Tibial artery (tissue), 4 donors: ENCODE measurements around the gene PARP9.

ENCODE experiments used
- DNase-seq, 2 donors: peaks; one replicate each; pipeline ENCODE4 v3.0.0-alpha.2; 2019
- H3K27ac ChIP-seq, 2 donors: fragments of 200-600 bp; sonication (generic) in 1 of 2; 1 replicate in 1 of 2; 2 replicates in 1 of 2; pipeline ENCODE4 v1.5.1; 2018 to 2019; ENCODE audit warnings: mild to moderate bottlenecking in 1 of 2
- H3K27me3 ChIP-seq, 2 donors: fragments of 200-600 bp; sonication (generic) in 1 of 2; one replicate each; pipeline versions ENCODE4 v1.5.1 to v1.6.0; 2016 to 2019
- H3K36me3 ChIP-seq, 3 donors: fragments of 200-600 bp; sonication (generic) in 2 of 3; one replicate each; pipeline ENCODE4 v1.5.1; 2016 to 2019; ENCODE audit warnings: mild to moderate bottlenecking in 2 of 3
- H3K4me1 ChIP-seq, 4 donors: fragments of 200-600 bp; sonication (generic) in 2 of 4; 1 replicate in 3 of 4; 2 replicates in 1 of 4; pipeline ENCODE4 v1.5.1; 2016 to 2019
- H3K4me3 ChIP-seq, 2 donors: fragments of 200-600 bp; sonication (generic) in 1 of 2; 1 replicate in 1 of 2; 2 replicates in 1 of 2; pipeline ENCODE4 v1.5.1; 2018 to 2019; ENCODE audit warnings: mild to moderate bottlenecking in 2 of 2
- H3K9me3 ChIP-seq, 3 donors: fragments of 200-600 bp; sonication (generic) in 1 of 3; one replicate each; pipeline ENCODE4 v1.5.1; 2016 to 2019
- intact Hi-C: fragments of 100-400 bp; cut with DNase I; formaldehyde crosslinking; loops from one replicate; pipeline ENCODE4 v1.15.0; 2023; ENCODE audit warnings: low total_unique reads
- TF ChIP-seq, protein P1 (sequence below), 2 experiments: fragments of 200-600 bp in 1 of 2; fragments of 450-650 bp in 1 of 2; IDR thresholded peaks; one replicate each; pipeline ENCODE4 v1.5.1; 2017 to 2019; ENCODE audit warnings: antibody characterized with exemption in 2 of 2, mild to moderate bottlenecking in 1 of 2, moderate library complexity in 1 of 2

The PARP9 gene

GRCh38 chr3:122589297-122589696 lies 25.2 kb upstream of the PARP9 start:
- no peaks in the 10 kb centered on the region for H3K36me3 ChIP-seq
- H3K4me3 ChIP-seq: no peak overlapping the region
- no peak overlapping the region for H3K27ac ChIP-seq
- no peaks in the 10 kb centered on the region for H3K27me3 ChIP-seq
- DNase-seq: no peak
- no peaks in the 10 kb centered on the region for H3K9me3 ChIP-seq
- no peaks in the 10 kb centered on the region for H3K4me1 ChIP-seq
- TF ChIP-seq, protein P1, sequence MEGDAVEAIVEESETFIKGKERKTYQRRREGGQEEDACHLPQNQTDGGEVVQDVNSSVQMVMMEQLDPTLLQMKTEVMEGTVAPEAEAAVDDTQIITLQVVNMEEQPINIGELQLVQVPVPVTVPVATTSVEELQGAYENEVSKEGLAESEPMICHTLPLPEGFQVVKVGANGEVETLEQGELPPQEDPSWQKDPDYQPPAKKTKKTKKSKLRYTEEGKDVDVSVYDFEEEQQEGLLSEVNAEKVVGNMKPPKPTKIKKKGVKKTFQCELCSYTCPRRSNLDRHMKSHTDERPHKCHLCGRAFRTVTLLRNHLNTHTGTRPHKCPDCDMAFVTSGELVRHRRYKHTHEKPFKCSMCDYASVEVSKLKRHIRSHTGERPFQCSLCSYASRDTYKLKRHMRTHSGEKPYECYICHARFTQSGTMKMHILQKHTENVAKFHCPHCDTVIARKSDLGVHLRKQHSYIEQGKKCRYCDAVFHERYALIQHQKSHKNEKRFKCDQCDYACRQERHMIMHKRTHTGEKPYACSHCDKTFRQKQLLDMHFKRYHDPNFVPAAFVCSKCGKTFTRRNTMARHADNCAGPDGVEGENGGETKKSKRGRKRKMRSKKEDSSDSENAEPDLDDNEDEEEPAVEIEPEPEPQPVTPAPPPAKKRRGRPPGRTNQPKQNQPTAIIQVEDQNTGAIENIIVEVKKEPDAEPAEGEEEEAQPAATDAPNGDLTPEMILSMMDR (IDR thresholded peaks at IDR 0.05): no peak
- intact Hi-C loops: no loop called here

DNA sequence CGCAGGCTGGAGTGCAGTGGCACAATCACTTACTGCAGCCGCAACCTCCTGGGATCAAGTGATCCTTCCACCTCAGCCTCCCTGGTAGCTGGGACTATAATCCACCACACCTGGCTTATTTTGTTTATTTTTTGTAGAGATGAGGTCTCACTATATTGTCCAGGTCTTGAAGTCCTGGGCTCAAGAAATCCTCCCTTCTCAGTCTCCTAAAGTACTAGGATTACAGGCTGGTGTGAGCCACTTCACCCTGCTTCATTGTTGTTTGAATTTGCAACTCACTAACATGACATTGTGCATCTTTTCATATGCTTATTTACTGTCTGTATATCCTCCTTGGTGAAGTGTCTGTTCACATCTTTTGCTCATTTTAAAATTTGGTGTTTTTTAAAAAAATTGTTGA lies 23.5 kb upstream of the PARP9 start:
- Histone ChIP-seq H3K4me3 (no peak overlapping the region), H3K36me3 (no peaks in the 10 kb centered on the region), H3K27me3 (no peaks in the 10 kb centered on the region), H3K9me3 (peaks cover 0 to 12% (median 8%) of the 10 kb centered on the region in 3 donors), H3K27ac (no peak overlapping the region), H3K4me1 (no peaks in the 10 kb centered on the region)
- no peak for DNase-seq
- TF ChIP-seq, protein P1 (IDR thresholded peaks at IDR 0.05): no peak
- intact Hi-C loops: no loop called here

DNA sequence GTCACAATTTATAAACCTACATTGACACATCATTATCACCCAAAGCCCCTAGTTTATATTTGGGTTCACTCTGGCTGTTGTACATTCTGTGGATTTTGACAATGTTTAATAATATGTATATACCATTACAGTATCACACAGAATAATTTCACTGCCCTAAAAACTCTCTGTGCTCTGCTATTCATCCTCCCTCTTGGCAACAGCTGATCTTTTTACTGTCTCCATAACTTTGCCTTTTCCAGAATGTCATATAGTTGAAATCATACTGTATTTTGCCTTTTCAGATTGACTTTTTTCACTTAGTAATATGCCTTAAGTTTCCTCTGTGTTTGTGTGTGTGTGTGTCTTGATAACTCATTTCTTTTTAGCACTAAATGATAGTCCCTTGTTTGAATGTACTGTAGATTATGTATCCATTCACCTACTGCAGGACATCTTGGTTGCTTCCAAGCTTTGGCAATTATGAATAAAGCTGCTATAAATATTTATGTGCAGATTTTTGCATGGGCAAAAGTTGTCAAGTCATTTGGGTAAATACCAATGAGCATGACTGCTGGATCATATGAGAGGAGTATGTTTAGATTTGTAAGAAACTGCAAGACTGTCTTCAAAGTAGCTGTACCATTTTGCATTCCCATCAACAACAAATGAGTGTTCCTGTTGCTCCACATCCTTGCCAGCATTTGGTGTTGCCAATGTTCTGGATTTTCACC lies 22.8 kb upstream of the PARP9 start:
- peaks cover 0 to 3% (median 0%) of the 10 kb centered on the region in 3 donors for H3K36me3 ChIP-seq
- no peak for DNase-seq
- peaks cover 0 to 18% (median 10%) of the 10 kb centered on the region in 3 donors for H3K9me3 ChIP-seq
- no peaks in the 10 kb centered on the region for H3K4me1 ChIP-seq
- TF ChIP-seq, protein P1 (IDR thresholded peaks at IDR 0.05): no peak
- no peaks in the 10 kb centered on the region for H3K27me3 ChIP-seq
- no peak overlapping the region for H3K27ac ChIP-seq
- H3K4me3 ChIP-seq: no peak overlapping the region
- intact Hi-C loops: no loop called here

DNA sequence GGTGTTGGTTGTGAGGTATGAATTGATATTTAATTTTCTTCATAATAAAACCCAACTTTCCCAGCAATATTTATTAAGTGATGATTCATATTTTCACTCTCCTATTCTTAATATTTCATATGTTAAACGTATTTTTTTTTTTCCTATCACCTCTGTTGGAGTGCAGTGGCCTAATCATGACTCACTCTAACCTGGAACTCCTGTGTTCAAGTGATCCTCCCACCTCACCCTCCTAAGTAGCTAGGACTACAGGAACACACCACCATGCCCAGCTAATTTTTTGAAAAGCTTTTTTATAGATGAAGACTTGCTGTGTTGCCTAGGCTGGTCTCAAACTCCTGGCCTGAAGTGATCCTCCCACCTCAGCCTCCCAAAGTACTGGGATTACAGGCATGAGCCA lies 22.0 kb upstream of the PARP9 start:
- Histone ChIP-seq H3K36me3 (peaks cover 0 to 3% (median 0%) of the 10 kb centered on the region in 3 donors), H3K27ac (no peak overlapping the region), H3K4me3 (no peak overlapping the region), H3K9me3 (peaks cover 0 to 22% (median 13%) of the 10 kb centered on the region in 3 donors), H3K27me3 (no peaks in the 10 kb centered on the region), H3K4me1 (no peaks in the 10 kb centered on the region)
- intact Hi-C loops: no loop called here
- DNase-seq: no peak
- TF ChIP-seq, protein P1 (IDR thresholded peaks at IDR 0.05): no peak

DNA sequence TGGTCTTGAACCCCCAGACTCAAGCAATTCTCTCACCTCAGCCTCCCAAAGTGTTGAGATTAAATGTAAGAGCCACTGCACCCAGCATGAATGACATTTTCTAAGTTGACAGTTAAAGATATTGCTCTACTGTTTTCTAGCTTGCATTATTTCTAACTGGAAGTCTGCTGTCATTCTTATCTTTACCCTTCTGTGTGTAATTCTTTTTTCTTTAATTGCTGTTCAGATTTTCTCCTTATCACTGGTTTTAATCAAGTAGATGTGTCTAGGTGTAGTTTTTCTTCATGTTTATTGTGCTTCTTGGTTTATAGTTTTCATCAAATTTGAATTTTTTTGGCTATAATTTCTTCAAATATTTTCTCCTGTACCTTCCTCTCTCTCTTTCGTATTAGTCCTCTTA lies 18.3 kb upstream of the PARP9 start:
- intact Hi-C loops: no loop called here
- peaks cover 0 to 7% (median 3%) of the 10 kb centered on the region in 4 donors for H3K4me1 ChIP-seq
- peaks cover 0 to 4% of the 10 kb centered on the region in 2 donors for H3K27me3 ChIP-seq
- peaks cover 0 to 22% (median 13%) of the 10 kb centered on the region in 3 donors for H3K9me3 ChIP-seq
- DNase-seq: no peak
- H3K27ac ChIP-seq: no peak overlapping the region
- H3K4me3 ChIP-seq: no peak overlapping the region
- H3K36me3 ChIP-seq: peaks cover 0 to 3% (median 0%) of the 10 kb centered on the region in 3 donors
- TF ChIP-seq, protein P1 (IDR thresholded peaks at IDR 0.05): no peak
